Endothelial cell of umbilical vein (primary cell): ENCODE measurements around the gene IGF2R.

Source experiments
- EZH2 ChIP-seq: IDR thresholded peaks from 2 replicates; pipeline ENCODE4 v1.6.1; 2012; ENCODE audit warnings: borderline replicate concordance, low read depth, mild to moderate bottlenecking, moderate library complexity, low read length, inconsistent platforms; ENCODE audit not compliant: severe bottlenecking
- FOS ChIP-seq: IDR thresholded peaks from 2 replicates; pipeline ENCODE4 v1.6.1; 2011; ENCODE audit warnings: mild to moderate bottlenecking, low read length, moderate library complexity, borderline replicate concordance; ENCODE audit not compliant: insufficient read depth
- JUN ChIP-seq: IDR thresholded peaks from 2 replicates; pipeline ENCODE4 v1.6.1; 2011; ENCODE audit warnings: borderline replicate concordance, low read depth; ENCODE audit not compliant: insufficient read length, insufficient read depth
- POLR2A ChIP-seq: IDR thresholded peaks from 2 replicates; pipeline ENCODE4 v1.6.1; 2012; ENCODE audit warnings: low read depth, mild to moderate bottlenecking, control low read depth, low read length
- POLR2AphosphoS5 ChIP-seq: IDR thresholded peaks from 2 replicates; pipeline ENCODE4 v1.6.1; 2012; ENCODE audit warnings: low read depth, mild to moderate bottlenecking, control low read depth, low read length, moderate library complexity; ENCODE audit not compliant: insufficient read depth
- TF ChIP-seq, protein P1 (sequence below), 2 donors: IDR thresholded peaks; 1 replicate in 1 of 2; 2 replicates in 1 of 2; pipeline ENCODE4 v1.5.1; 2011; ENCODE audit warnings: low read length in 2 of 2, mild to moderate bottlenecking in 2 of 2, moderate library complexity in 2 of 2, control low read depth in 1 of 2, inconsistent platforms in 1 of 2, low read depth in 1 of 2; ENCODE audit not compliant: insufficient read depth in 1 of 2; ENCODE audit errors: extremely low read depth in 1 of 2
- TF ChIP-seq, protein P2 (sequence below): IDR thresholded peaks from 2 replicates; pipeline ENCODE4 v1.6.1; 2011; ENCODE audit not compliant: insufficient read depth, insufficient read length

DNA sequence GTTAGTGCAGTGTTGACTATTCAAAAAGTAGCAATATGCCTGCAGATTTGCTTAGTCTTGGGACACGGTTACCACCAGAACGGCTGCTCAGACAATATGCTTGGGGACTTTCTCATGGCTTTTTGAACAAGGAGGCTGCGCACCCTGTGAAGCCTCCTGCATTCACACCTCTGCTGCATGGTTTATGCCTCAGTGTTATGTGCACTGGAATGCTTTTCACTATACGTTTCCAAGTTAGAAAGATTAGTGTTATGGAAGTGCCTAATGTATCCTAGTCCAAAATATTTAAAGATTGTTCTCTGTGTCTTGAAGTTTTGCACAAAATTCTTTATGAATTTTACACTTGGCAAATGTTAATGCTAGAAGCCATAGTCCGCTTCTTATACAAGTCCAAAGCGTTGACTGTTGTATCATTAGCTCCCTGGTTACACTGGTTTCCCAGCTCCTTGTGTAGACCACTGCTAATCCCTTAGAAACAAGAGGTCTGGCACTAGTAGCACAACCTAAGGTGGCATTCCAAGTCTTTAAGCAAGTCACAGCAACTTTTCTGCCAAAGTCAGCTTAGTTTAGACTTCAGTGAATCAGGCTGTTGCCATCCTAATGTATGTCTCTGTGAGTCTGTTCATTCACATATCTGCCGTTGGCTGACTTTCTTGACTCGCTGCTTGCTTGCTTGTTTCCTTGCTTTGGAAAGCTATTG, 126.4 kb downstream of the IGF2R start:
- TF ChIP-seq, protein P1, sequence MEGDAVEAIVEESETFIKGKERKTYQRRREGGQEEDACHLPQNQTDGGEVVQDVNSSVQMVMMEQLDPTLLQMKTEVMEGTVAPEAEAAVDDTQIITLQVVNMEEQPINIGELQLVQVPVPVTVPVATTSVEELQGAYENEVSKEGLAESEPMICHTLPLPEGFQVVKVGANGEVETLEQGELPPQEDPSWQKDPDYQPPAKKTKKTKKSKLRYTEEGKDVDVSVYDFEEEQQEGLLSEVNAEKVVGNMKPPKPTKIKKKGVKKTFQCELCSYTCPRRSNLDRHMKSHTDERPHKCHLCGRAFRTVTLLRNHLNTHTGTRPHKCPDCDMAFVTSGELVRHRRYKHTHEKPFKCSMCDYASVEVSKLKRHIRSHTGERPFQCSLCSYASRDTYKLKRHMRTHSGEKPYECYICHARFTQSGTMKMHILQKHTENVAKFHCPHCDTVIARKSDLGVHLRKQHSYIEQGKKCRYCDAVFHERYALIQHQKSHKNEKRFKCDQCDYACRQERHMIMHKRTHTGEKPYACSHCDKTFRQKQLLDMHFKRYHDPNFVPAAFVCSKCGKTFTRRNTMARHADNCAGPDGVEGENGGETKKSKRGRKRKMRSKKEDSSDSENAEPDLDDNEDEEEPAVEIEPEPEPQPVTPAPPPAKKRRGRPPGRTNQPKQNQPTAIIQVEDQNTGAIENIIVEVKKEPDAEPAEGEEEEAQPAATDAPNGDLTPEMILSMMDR (IDR thresholded peaks at IDR 0.05; ENCODE audit: extremely low read depth in 1 of 2, insufficient read depth in 1 of 2, low read depth in 1 of 2, low read length in 2 of 2), result no peak
- TF ChIP-seq EZH2 (no peak), POLR2A (no peak), POLR2AphosphoS5 (no peak), FOS (no peak), JUN (no peak)
- TF ChIP-seq, protein P2, sequence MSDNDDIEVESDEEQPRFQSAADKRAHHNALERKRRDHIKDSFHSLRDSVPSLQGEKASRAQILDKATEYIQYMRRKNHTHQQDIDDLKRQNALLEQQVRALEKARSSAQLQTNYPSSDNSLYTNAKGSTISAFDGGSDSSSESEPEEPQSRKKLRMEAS, result no peak
